ENCODE results near the gene RETN.

RETN gene

GRCh38 chr19:7658219-7658686, 10.6 kb upstream of the RETN start:
- peak; percentile 30 for DNase-seq (ENCODE audit: low read depth)

GRCh38 chr19:7661744-7662538, 6.9 kb upstream of the RETN start:
- no peak for DNase-seq (ENCODE audit: low read depth)

GRCh38 chr19:7662657-7663056, 6.2 kb upstream of the RETN start:
- no peak for DNase-seq (ENCODE audit: low read depth)

GRCh38 chr19:7663706-7664105, 5.1 kb upstream of the RETN start:
- DNase-seq (ENCODE audit: low read depth) = no peak

- no peak for DNase-seq (ENCODE audit: low read depth)
Observed at GRCh38 chr19:7665076-7665475, 3.8 kb upstream of the RETN start.

- DNase-seq (ENCODE audit: low read depth) = no peak
Observed at GRCh38 chr19:7669641-7670040, 792 bp downstream of the RETN start.

GRCh38 chr19:7670150-7670783, 1.4 kb downstream of the RETN start:
- DNase-seq (ENCODE audit: low read depth) = no peak

- no peak for DNase-seq (ENCODE audit: low read depth)
Observed at GRCh38 chr19:7670790-7671189, 1.9 kb downstream of the RETN start.

- DNase-seq (ENCODE audit: low read depth) = no peak
Observed at GRCh38 chr19:7672522-7672921, 3.7 kb downstream of the RETN start.

- no peak for DNase-seq (ENCODE audit: low read depth)
Observed at GRCh38 chr19:7674010-7675005, 5.5 kb downstream of the RETN start.

GRCh38 chr19:7676376-7676775, 7.5 kb downstream of the RETN start:
- DNase-seq (ENCODE audit: low read depth) = no peak

- DNase-seq (ENCODE audit: low read depth) = no peak
Observed at GRCh38 chr19:7676854-7677253, 8.0 kb downstream of the RETN start, which contains the start of gene MCEMP1. Gene MCEMP1, plus strand, starts transcription at chr19:7677090. Its CDS starts 31 bp downstream, at chr19:7677121.

GRCh38 chr19:7677669-7678311, 8.9 kb downstream of the RETN start:
- DNase-seq (ENCODE audit: low read depth) = no peak

- DNase-seq (ENCODE audit: low read depth) = peak; percentile 73
Observed at GRCh38 chr19:7678971-7679751, 10.3 kb downstream of the RETN start.

GRCh38 chr19:7679771-7680605, 11.1 kb downstream of the RETN start:
- DNase-seq (ENCODE audit: low read depth) = no peak

- DNase-seq (ENCODE audit: low read depth) = peak; percentile 78
Observed at GRCh38 chr19:7680606-7681339, 11.9 kb downstream of the RETN start, which contains the start of gene TRAPPC5. Gene TRAPPC5, plus strand, starts transcription at chr19:7680833. Its CDS starts 1,421 bp downstream, at chr19:7682254.

GRCh38 chr19:7681340-7682174, 12.7 kb downstream of the RETN start:
- peak; percentile 76 for DNase-seq (ENCODE audit: low read depth)

Measured in T follicular helper cell (primary cell).